GM04504 (cell line): ENCODE results near the gene NEO1.
"Not testable (repeated sequence)": the region's sequence is repeated elsewhere in the genome, so short reads cannot be mapped to it uniquely, and the experiment has no call there.

Source experiments
- DNase-seq: peaks from one replicate; pipeline ENCODE4 v3.0.0-alpha.2; 2012; ENCODE audit warnings: low read depth

Gene NEO1

DNA sequence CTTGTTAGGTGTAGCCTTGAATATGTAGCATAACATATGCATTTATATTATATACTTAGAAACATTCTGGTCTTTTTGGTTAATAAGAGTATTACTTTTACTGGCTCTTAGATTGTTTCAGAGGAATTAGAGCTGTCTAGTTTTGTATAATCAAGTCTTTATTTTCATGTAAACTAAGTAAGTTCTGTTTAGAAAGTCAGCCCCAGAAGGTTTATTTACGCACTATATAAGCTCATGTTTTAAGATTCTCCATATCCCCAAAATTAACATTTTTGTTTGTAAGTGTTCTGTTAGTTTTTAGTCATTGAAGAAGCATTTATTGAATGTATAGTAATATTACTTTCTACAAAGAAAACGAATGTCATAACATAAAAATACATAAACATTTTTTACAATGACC, 158.4 kb downstream of the NEO1 start:
- no peak for DNase-seq

DNA sequence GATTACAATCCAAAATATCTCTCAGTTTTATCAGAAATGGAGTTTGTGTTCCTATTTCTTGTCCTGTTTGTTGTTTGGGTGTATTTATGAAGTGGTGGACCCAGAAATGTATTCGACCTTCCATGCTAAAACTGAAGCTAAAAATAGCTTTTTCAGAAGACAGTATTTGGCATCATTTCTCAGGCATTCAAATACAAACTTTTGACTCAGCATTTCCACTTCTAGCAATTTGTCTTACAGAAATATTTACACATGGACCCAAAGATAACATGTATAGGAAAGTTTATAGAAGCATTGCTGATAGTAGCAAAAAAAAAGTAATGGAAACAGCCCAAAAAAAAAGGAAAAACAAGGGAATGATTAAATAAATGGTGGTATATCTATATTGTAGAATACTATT, 160.2 kb downstream of the NEO1 start:
- DNase-seq = no peak

DNA sequence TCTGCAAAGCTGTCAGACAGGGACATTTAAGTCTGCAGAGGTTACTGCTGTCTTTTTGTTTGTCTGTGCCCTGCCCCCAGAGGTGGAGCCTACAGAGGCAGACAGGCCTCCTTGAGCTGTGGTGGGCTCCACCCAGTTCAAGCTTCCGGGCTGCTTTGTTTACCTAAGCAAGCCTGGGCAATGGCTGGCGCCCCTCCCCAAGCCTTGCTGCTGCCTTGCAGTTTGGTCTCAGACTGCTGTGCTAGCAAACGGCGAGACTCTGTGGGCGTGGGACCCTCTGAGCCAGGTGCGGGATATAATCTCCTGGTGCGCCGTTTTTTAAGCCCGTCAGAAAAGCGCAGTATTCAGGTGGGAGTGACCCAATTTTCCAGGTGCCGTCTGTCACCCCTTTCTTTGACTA, 169.2 kb downstream of the NEO1 start:
- DNase-seq = not testable (repeated sequence)

DNA sequence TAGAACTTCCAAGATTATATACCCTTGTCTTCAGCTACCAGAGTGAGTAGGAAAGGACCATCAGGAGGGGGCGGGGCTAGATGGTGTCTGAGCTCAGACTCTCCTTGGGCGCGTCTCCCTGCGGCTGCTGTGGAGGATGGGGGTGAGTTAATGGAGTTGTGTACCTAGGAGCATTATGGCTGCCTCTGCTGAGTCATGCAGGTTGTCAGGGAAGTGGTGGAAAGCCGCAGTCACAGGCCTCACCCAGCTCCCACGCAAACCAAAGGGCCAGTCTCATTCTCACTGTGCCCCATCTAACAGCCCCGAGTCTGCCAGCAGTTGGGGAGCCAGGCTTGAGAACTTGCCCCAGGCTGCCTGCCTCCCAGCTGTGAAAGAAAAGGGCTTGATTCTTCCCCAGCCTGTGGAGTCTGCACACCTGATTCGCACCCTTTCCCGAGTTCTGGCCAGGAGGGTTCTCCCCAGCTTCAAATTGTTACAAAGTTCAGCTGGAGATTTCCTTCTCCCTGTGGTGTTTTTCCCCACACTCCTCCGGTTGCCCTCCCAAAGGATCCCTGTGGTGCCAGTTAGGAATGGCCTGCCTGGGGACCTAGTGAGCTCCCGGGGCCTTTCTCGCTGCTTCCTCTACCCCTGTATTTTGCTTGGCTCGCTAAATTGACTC, 173.2 kb downstream of the NEO1 start:
- DNase-seq = no peak

DNA sequence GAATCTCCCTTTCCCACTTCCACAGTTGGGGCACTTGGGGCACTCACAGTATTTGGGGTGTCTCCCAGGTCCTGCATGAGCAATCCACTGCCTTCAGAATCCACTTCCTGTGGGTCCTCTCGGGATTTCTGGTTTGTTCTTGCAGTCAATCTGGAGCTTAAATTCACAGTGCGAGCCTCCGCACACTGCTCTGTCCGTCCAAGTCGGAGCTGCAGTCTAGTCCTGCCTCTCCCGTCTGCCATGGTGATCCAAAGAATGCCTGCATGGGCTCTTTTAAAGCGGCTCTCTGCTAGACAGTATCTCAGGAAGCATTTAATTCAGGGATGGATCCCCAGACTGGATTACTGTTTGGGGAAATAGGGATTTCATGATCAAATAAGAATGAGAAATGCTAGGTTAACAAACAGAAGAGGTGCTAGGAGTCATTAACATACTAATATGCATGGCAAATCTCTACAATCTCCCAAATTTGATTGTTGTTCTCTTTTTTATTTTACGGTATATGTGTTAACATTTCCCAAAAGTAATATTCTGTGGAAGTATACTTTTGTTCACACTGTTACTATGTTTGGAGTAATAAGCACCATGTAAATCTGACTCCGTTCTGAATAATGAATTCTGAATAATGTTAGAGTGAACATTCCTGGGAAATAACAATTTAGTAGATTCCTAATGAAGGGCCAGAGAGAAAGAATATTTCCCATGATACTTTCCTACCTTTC, 174.0 kb downstream of the NEO1 start:
- no peak for DNase-seq

DNA sequence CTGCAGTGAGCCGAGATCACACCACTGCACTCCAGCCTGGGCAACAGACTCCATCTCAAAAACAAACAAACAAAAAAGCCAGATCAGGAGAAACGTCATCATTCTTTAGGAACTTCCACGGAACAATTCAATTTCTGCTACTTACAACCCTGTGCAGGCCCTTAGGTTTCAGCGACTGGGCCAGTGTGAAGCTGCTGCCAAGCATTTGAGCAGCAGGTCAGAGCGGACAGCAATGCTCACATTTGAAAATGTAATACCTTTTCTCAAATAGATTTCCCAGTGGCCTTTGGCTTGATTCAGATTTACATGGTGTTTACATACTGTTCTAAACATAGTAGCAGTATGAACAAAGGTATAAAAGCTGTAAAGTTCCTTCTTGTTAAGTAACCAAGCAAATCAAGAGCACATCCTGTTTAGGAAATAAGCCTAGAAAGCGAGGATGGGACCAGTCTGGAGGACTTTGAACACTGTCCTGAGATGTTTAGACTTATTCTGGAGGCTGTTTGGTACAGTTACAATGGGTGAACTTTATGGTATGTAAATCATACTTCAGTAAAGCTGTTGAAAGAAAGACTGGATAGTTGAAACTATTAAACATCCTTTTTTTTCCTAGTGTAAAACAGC, 175.3 kb downstream of the NEO1 start:
- no peak for DNase-seq

DNA sequence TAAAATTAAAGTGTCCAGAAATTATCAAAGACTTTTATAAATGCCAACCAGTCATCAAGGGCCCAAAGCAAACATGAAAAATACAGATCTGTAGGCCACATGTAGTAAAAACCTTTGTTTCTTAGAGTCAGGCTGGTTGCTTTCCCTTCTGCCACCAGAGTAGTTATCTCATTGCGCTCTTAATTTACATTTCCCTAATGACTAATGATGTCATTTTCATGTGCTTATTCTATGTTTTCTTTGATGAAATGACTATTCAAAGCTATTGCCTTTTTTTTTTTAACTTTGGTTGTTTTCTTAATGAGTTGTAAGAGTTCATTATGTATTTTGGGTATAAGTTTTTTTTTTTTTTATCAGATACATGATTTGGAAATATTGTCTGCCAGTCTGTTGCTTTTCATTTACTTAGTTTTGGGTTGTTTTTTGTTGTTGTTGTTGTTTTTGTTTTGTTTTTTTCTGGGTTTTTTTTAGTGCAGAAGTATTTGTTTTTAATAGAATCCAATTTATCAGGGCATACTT, 175.9 kb downstream of the NEO1 start:
- DNase-seq = no peak

DNA sequence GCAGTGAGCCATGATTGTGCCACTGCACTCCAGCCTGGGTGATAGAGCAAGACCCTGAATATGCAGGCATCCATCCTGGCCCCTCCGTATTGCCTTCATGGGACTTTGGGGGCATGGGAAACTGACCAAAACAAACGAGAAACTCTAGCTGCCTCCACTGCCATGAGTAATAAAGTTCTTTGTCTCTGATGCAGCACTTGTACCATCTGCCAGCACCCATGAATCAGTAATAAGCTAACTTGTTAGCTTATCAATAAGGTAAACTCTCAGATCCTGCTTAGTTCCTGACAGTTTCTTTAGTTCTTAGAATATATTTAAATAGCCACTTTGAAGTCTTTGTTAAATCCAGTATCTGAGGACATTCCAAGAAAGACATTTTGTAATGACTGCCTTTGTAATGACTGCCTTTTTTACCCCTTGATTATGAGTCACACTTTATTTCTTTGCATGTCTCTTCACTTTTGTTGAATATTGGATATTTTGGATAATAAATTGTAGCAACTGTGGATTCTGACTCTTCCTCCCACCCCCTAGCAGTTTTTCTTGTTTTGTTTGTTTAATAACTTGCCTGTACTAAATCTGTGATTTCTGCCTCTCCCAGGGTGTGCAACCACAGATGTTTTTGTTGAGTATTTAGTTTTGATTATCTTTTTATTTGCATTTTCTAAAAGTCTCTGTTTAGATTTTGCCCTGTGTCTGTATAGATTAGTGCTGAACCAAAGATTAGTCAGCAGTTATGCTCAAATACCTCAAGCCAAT, 179.6 kb downstream of the NEO1 start:
- DNase-seq = no peak

DNA sequence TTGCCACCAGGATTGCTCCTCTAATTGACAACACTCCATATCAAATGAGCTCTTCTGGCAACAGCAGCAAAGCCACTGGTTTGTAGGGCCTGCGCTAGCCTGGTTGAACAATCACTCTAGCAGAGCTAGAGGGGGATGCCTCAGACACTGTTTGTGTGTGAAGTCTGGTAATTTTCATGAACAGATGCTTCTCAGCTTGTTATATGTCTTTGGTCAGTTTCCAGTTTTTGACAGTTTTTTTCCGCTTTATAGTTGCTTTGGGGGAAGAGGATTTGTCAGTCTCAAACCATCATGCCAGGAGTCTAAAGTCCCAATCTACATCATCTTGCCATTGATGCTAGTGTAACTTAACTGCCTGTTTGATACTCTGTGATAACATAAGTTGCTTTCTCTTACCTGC, 180.5 kb downstream of the NEO1 start:
- DNase-seq = no peak

DNA sequence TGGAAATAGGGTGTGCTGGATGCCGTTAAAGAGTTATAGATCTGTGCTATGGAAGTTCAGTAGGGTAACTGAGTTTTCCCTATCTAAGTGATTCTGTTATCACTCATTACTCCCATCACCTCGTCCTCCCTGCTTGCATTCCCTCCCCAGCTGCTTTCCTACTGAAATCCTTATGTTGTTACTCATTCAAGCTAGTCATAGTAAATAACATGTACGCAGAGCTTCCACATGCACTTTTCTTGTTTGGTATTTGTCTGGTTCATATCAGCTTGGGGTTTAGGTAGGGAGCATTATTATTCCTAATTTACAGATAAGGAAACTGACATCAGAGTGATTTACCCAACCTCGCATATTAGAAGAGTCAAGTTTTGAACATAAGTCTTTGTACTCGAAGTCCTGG, 181.4 kb downstream of the NEO1 start:
- no peak for DNase-seq

DNA sequence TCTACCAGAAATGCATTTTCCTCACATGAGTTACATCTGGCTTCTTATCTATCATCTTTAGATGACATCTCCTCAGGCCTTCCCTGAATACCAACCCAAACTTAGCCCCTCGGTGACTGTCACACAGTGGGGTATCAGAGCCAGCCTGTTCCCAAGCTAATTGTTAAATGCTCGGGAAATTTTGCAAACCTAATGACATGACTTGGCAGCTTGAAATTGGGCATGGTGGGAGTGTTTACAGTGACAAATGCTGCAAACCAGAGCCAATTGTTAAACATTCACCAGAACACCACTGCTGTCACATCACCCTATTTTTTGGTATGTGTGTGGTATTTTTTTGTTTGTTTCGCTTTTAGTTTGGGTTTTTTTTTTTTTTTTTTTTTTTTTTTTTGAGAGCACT, 185.6 kb downstream of the NEO1 start:
- no peak for DNase-seq

DNA sequence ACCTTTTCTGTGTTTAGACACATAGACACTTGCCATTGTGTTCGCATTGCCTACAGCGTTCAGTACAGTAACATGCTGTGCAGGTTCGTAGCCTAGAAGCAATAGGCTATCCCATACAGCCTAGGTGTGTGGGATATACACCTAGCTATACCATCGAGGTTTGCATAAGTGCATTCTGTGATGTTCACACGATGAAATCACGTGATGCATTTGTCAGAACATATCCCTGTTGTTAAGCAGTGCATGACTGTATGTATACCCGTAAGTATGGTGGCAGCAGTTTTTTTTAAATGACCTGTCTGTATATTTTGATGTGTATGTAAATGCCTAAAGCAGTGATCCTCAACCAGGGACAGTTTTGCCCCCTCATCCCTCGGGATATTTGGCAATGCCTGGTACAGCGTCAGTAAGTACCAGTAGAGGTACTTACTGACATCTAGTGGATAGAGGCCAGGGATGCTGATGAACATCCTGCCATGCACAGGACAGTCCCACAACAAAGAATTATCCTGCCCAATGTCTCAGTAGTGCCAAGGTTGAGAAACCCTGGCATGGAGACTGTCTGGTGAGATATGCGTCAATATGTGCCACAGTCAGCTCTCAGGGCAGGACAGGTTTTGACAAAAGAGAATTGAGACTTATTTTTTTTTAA, 187.4 kb downstream of the NEO1 start:
- no peak for DNase-seq

DNA sequence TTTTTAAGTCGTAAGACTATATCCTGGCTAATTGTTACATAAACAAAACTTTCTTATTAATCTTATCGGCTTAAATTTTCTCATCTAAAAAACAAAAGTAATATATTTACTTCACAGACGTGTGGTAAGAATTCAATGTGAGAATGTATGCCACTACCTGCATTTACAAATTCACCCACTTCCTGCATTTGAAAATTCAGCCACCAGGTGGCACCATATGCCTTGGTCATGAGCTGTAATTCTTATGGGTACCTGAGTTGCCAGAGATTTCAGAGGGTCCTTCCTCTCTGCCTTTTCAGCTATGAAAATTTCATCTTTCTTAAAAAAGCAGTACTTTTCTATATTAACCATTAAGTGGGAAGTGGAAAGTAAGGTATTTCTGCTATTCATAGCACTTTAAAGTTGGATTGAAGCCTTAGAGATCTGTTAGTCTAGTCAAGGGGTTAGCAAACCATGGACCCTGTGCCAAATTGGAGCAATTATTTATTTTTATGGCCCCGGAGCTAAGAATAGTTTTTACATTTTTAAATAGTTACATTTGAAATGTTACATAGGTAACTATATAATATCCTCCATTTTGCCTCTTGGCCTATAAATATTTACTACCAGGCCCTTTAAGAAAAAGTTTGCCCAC, 188.7 kb downstream of the NEO1 start:
- peak; percentile 23 for DNase-seq

DNA sequence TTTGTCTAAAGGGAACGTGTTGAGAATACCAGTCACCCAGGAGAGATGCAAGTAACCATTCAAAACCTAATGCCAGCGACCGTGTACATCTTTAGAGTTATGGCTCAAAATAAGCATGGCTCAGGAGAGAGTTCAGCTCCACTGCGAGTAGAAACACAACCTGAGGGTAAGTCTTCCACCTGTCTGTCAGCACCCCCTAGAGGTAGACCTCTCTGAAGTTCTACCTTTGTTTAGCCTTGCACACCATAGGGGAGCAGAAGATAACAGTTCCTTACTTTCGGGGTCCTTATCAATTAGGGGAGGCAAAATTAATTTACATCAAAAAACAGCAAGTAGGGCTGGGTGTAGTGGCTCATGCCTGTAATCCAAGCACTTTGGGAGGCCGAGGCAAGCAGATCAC, 192.1 kb downstream of the NEO1 start:
- DNase-seq = no peak

DNA sequence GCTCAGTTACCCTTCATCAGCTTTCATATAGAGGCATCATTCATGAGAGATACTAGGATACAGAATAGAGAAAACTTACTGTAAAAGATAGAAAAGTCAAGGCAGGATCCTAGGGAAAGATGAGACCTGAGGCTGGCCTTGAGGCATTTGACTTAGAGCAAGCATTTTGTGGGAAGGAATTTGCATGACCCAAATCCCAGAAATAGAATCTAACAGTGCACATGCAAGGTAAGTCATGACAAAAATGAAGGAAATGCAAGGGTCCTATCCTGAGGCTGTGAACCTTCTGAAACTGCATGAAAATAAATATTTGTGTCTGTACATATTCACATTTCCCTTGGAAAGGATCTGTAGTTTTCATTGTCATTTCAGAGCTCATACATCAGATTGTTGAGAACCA, 194.2 kb downstream of the NEO1 start:
- no peak for DNase-seq

DNA sequence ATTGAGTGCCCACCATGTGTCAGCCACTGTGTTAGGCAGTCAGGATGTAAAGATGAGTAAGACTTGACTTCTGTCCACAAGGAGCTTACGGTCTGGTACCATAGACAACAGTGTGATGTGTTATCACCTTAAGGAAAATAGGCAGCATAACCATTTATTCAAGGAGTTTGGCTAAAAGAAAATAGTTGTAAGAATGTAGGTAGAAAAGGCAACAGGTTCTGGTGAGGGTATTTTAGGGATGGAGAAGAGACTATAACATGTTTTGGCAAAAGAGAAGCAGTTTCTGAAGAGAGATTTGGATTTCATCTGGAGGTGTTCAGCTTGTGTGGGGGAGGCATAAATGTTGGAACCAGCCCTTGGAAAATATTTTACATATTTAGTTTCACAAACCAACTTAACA, 194.6 kb downstream of the NEO1 start:
- DNase-seq = no peak

DNA sequence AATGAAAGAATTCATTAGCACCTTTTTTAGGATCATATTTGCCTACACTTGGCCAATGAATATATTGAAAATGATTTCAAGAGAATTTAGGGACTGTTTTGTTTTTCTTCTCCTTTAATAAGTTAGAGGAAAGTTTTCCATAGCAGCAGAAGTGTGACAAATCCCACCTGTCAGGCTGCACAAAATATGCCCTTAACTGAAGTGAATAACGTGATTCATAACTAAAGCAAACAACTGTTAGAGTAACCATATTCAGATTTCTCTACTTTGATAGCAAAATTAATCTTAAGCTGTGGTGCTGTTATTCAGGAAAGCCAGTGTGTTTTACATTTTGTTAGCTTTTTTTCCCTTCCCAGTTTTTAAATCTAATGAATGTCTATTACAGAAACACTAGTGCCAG, 195.1 kb downstream of the NEO1 start:
- no peak for DNase-seq

DNA sequence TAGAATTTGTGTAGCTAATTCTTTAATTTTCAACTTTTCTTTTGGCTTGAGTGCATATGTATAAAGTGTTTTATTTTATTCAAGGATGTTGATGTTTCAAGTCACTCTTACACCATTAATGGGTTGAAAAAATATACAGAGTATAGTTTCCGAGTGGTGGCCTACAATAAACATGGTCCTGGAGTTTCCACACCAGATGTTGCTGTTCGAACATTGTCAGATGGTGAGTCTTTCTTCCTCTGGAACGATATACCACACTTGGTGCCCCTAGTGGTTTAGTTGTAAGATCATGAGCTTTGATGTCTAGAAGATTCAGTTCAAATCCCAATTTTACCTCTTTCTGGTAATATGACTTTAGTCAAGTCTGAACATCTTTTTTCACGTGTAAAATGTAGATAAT, 197.2 kb downstream of the NEO1 start:
- DNase-seq = no peak

DNA sequence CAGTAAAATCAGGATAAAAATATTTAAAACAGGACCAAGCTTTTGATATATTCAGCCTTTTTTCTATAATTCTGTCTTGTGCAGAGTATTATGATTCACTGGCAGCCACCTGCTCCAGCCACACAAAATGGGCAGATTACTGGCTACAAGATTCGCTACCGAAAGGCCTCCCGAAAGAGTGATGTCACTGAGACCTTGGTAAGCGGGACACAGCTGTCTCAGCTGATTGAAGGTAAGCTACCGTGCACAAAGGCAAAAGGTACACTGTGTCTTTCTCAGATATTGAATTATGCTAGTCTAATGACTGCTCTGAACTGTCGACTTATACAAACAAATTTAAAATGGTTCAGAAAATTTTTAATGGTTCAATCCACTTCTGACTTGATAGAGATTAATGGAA, 202.3 kb downstream of the NEO1 start:
- DNase-seq = no peak

DNA sequence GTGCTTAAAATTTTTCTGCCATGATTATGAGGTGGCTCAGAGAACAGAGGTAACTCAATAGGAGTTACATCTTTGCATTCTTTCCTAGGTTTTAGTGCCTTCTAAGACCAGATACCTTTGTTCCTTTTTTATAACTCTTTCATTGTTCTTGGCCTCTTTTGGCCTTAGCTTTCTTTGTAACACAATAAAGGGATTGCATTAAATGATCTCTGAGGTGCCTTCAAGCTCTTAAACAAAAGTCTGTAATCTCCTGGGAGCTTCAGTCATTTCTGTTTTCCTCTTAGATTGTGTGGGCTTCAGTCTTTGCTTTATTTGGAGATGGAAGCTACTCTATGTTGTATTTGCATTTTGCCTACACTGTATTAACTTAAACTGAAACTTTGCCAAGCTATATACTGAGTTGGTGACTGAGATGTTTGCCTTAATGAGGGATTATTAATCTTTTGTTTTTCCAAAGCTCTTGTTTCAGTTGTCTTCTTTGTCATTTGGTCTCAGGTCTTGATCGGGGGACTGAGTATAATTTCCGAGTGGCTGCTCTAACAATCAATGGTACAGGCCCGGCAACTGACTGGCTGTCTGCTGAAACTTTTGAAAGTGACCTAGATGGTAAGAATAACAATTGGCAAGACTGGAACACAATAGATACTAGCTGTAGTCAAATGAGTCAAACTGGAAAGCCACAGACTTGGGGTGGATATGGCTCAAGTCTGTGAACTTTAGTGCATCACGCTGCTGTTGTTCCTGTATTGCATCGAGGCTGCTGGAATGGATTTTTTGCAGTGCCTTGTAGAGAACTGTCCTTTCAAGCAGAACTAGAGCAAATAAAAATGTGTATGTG, 206.2 kb downstream of the NEO1 start:
- DNase-seq = no peak

DNA sequence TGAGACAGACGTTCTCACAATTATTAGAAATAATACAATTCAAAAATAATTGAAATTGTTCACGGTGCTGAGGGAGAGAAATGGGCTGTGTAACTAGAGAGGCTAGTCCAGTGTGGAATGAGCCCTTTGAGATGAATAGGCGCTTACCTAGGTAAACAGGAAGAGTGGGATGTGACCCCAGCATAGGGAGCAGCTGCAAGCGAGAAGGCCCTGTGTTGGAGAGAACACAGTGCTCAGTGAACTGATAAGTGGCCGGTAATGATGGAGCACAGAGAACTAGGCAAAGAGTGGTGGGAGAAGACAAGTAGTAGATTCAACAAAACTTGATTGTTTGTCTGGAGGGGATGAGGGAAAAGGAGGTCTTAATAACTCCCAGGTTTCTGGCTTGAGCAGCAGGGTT, 212.6 kb downstream of the NEO1 start:
- no peak for DNase-seq
